Osteoblast (primary cell): ENCODE measurements around the gene GIMD1. TPM values are rescaled to one million over a fixed set of nuclear protein-coding genes. Genes with fewer than 3 reads are reported as not detected.

Experiments
- DNase-seq: peaks from one replicate; pipeline ENCODE4 v3.0.0; 2011; ENCODE audit warnings: low spot score, mixed read lengths; ENCODE audit not compliant: insufficient read length; ENCODE audit errors: missing footprints
- H2AFZ ChIP-seq: 2 replicates; pipeline ENCODE4 v1.6.0; 2011; ENCODE audit warnings: mild to moderate bottlenecking, low read length
- H3K27ac ChIP-seq: 2 replicates; pipeline ENCODE4 v1.5.1; 2011; ENCODE audit warnings: mild to moderate bottlenecking, low read depth, low read length, moderate library complexity
- H3K27me3 ChIP-seq: 2 replicates; pipeline ENCODE4 v1.6.0; 2012; ENCODE audit warnings: mild to moderate bottlenecking, control low read depth, inconsistent platforms, low read length, moderate library complexity; ENCODE audit not compliant: insufficient read depth
- H3K36me3 ChIP-seq: 2 replicates; pipeline ENCODE4 v1.5.1; 2011; ENCODE audit warnings: mild to moderate bottlenecking, low read length, control low read depth, moderate library complexity; ENCODE audit not compliant: insufficient read depth
- H3K4me1 ChIP-seq: 2 replicates; pipeline ENCODE4 v1.5.1; 2011; ENCODE audit warnings: mild to moderate bottlenecking, low read length, control low read depth, moderate library complexity; ENCODE audit not compliant: insufficient read depth
- H3K4me2 ChIP-seq: 2 replicates; pipeline ENCODE4 v1.6.0; 2011; ENCODE audit warnings: mild to moderate bottlenecking, low read length; ENCODE audit not compliant: insufficient read depth
- H3K4me3 ChIP-seq: fragments of 200-600 bp; sonication (generic); 3 replicates; pipeline ENCODE4 v1.5.1; 2012; ENCODE audit warnings: mild to moderate bottlenecking, low read length, inconsistent platforms; ENCODE audit not compliant: insufficient read depth
- H3K79me2 ChIP-seq: 2 replicates; pipeline ENCODE4 v1.6.0; 2012; ENCODE audit warnings: mild to moderate bottlenecking, low read length, control low read depth, inconsistent platforms; ENCODE audit not compliant: insufficient read depth
- H3K9me3 ChIP-seq: 2 replicates; pipeline ENCODE4 v1.5.1; 2011; ENCODE audit warnings: low read depth, low read length, control low read depth
- H4K20me1 ChIP-seq: 2 replicates; pipeline ENCODE4 v1.6.0; 2012; ENCODE audit warnings: mild to moderate bottlenecking, low read length, control low read depth; ENCODE audit not compliant: insufficient read depth
- CTCF ChIP-seq: IDR thresholded peaks from 2 replicates; pipeline ENCODE4 v1.5.1; 2011; ENCODE audit warnings: mild to moderate bottlenecking, low read depth, low read length, moderate library complexity; ENCODE audit errors: extremely low read depth
- total RNA-seq: library from RNA; depleted of rRNA; stranded (reverse); fragments of >200 nt; gene quantifications from 2 replicates; pipeline ENCODE4 v1.2.3, GENCODE V29; 2012

GIMD1 gene
- total RNA-seq, 1 donor, result not detected

DNA sequence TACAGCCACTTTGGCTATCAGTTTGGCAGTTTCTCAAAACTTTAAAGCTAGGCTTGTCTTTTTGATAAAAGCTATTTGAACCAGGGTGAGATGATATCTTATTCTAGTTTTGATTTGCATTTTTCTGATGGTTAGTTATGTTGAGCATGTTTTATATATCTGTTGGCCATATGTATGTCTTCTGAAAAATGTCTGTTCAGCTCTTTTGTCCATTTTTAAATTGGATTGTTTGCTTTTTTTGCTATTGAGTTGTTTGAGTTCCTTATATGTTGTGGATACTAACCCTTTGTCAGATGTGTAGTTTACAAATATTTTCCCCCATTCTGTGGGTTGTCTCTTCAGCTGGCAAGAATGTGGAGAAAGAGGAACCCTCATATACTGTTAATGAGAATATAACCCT, 11.6 kb upstream of the GIMD1 start:
- H3K27ac ChIP-seq, result no peak overlapping the region
- H3K9me3 ChIP-seq, result no peaks in the 10 kb centered on the region
- H3K4me2 ChIP-seq, result no peak overlapping the region
- no peaks in the 10 kb centered on the region for H3K4me1 ChIP-seq
- H3K4me3 ChIP-seq, result no peak overlapping the region
- no peak overlapping the region for H2AFZ ChIP-seq
- H3K27me3 ChIP-seq, result no peaks in the 10 kb centered on the region
- no peaks in the 10 kb centered on the region for H3K79me2 ChIP-seq
- DNase-seq, result no peak
- no peaks in the 10 kb centered on the region for H3K36me3 ChIP-seq
- no peak for TF ChIP-seq CTCF
- no peaks in the 10 kb centered on the region for H4K20me1 ChIP-seq

DNA sequence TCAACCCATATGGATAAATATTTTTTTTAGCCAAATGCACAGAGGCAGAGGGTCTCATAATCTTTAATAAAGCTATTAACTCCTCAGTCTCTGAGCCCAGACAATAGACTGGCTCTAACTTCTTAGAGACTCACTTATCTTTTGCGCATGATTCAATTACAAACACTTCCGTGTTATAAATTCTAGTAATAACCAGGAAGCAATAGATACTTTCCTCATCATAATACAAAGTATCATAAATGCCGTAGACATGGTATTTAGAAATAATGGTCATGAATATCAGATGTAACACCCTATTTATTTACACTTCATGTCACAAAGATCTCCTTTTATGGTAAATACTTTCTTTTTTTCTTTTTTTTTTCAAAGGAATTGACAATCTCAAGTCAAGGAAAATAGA, 4.4 kb upstream of the GIMD1 start:
- TF ChIP-seq CTCF, result no peak
- Histone ChIP-seq H3K9me3 (no peaks in the 10 kb centered on the region), H3K79me2 (no peaks in the 10 kb centered on the region), H4K20me1 (no peaks in the 10 kb centered on the region), H3K36me3 (no peaks in the 10 kb centered on the region), H3K27ac (no peak overlapping the region), H2AFZ (no peak overlapping the region), H3K4me3 (no peak overlapping the region), H3K27me3 (no peaks in the 10 kb centered on the region), H3K4me1 (peaks cover 7% of the 10 kb centered on the region), H3K4me2 (no peak overlapping the region)
- DNase-seq, result no peak

DNA sequence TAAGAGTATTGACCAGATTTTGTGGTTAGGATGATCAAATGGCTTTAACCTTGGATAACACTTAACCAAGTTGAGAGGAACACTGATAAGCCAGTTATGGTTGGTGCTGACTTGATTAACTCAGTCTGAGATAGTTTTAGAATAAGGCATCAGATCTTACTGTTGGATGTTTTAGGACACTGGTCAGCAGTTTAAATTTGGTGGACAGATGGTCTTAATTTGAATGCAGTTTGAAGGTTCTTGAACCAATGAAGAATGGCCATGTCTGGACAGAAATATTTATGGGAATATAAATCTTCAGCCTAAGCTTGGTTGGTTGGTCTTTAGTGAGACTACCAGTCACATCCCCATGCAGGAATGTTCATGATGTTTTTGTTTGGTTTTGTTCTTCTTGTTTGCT, 2.6 kb upstream of the GIMD1 start:
- no peak for TF ChIP-seq CTCF
- H3K36me3 ChIP-seq, result no peaks in the 10 kb centered on the region
- H3K27ac ChIP-seq, result no peak overlapping the region
- no peak overlapping the region for H3K4me3 ChIP-seq
- peaks cover 10% of the 10 kb centered on the region for H3K4me1 ChIP-seq
- H3K4me2 ChIP-seq, result no peak overlapping the region
- H3K27me3 ChIP-seq, result no peaks in the 10 kb centered on the region
- H3K9me3 ChIP-seq, result no peaks in the 10 kb centered on the region
- no peaks in the 10 kb centered on the region for H4K20me1 ChIP-seq
- H3K79me2 ChIP-seq, result no peaks in the 10 kb centered on the region
- no peak overlapping the region for H2AFZ ChIP-seq
- DNase-seq, result no peak

DNA sequence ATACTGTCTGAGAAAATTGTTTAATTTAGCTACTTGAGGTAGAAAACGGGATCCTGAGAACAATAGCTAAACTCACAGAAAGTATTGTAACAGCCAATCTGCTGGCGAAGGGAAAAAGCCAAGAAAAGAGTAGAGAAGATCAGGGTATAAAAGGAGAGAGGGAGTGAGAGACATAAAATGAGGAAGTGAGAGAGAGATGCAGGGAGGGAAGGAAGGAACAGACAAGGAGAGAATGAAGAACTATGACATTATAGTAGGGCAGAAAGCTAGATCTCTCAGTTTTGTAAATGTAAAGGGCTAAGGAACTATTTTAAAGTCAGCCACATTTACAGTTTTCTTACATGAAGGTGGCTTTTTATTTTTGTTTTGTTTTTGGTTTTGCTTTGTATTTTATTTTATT, 1.6 kb upstream of the GIMD1 start:
- Histone ChIP-seq H3K9me3 (no peaks in the 10 kb centered on the region), H2AFZ (peak overlapping the region; percentile 77), H3K27me3 (no peaks in the 10 kb centered on the region), H3K4me3 (no peak overlapping the region), H3K27ac (no peak overlapping the region), H3K79me2 (no peaks in the 10 kb centered on the region), H4K20me1 (no peaks in the 10 kb centered on the region), H3K4me1 (peaks cover 19% of the 10 kb centered on the region), H3K4me2 (peak overlapping the region; percentile 76), H3K36me3 (no peaks in the 10 kb centered on the region)
- DNase-seq, result no peak
- TF ChIP-seq CTCF, result no peak
